NCI-H1105 treated with DMSO at 0.1 percent for 48 hours (cell line): ENCODE data around the gene TMPRSS6.

Source experiments
- DNase-seq: peaks from one replicate; lab custom pipeline; 2025; lab: John Stamatoyannopoulos, UW

The TMPRSS6 gene

DNA sequence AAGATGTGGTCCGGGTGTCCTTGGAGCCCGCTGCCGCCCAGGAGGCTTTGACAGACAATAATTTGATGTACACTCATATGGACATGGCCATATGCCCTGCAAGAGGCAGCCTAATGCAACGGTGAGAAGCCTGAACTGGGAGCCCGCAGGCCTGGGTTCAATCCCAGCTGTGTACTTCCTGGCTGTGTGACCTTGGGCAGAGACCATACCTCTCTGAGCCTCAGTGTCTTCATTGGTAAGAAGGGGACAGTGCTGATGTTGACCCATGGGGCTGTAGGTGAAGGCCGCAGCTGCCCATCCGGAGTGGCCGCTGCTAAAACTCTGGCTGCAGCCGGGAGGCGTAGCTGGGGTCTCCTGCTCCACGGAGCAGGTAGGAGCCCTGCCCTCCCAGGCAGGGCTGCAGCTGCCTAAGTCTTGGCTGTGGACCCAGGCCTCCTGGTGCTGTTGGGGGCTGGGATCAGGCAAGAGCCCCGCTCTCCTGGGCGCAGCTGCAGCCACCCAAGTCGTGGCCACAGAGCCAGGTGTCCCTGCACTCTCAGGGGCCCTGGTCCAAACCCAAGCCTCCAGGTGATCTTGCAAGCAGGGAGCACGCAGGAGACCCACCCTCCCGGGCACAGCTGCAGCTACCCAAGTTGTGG is 31.3 kb upstream of the TMPRSS6 start:
- no peak for DNase-seq

DNA sequence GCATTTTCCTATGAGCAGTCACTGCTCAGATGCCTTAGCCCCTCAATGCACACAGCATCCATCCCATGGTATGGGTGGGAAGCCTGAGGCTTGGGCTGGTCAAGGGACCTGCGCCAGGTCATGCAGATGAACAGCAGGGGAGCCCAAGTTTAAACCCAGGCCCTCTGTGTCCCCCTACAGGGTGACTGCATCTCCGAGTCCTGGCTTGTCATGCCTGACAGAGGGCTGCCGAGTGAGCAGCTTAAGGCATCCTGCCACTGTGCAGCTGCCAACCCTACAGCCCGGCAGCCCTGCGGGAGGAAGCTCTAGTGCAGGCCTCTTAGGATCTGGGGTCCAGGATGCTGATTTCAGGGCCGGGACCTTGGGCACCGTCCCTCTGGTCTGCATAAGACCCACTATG is 30.2 kb upstream of the TMPRSS6 start:
- DNase-seq = no peak

DNA sequence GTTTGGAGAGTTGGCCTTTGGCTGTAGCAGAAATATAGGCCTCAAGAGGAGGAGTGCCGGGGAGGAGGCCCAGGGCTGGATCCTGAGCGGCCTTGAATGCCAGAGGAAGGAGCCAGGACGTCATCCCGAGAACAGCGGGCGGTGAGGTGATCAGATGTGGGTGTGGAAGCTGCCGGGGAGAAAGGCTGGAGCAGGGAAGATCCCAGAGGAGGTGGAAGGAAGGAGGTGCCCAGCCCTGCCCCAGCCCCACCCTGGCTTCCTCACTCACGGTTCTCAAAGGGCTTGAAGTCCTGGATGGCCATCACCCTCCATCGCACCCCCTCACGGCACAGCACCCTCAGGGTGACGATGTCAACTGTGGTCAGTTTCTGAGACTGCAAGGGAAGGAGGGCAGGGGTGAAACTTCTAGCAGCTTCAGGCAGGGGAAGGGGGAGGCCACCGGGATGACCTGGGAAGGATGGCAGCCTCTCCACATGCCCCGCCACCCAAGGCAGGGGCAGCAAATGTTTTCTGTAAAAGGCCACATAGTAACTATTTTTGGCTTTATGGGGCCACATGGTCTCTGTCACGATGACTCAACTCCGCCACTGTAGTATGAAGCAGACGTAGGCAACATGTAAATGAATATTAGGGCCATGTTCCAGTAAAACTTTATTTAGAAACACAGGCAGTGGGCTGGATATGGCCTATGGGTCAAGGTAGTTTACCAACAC is 29.5 kb upstream of the TMPRSS6 start:
- DNase-seq = no peak

DNA sequence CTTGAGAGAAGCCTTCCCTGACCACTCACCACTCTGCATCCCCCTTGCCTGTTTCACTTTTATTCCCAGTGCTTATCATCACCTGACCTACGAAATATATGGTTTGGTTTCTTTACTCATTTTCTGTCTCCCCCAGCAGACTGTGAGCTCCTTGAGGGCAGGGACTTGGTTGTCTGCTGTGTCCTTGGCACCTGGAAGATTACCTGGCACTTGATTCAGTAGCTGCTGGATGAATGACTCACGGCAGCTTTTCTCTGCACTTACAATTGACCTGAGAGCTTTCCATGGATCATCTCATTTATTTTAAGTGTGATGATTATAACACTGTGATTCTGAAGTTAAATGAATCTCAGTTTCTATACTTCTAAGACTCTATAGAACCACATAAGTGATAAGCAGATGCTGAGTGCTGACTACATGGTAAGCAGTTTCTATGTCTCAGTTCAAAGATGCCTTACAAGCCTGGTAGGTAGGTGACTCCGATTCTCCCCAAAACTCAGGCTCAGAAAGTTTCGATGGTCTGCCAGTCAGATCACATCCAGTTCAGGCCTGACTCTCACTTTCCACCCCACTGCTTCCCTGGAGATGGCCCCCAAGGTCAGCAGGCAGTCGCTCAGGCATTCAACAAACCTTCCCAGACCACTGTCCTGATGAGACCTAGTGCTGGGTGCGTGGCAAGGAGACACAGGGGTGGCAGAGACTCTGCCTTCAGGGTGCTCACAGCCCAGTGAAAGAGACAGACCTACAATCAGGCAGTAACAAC is 28.6 kb upstream of the TMPRSS6 start:
- DNase-seq = no peak

DNA sequence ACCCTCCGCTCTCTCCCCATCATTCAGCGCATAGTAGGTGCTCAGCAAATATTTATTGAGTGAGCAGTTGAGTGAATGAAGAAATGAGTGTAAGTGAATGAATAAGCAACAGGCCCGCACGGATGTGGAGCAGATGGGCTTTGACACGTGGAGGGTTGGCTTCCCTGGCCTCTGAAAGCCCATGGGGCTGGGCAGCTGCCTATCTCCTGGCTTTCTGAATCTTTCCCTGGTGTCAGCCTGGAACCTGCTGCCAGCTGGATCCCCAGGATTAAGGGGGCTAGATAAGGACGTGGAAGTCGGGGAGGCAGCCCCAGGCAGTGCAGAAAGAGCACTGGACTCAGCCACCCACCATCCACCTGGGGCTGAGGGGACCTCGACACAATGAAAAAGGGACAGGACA is 27.6 kb upstream of the TMPRSS6 start:
- DNase-seq = no peak

DNA sequence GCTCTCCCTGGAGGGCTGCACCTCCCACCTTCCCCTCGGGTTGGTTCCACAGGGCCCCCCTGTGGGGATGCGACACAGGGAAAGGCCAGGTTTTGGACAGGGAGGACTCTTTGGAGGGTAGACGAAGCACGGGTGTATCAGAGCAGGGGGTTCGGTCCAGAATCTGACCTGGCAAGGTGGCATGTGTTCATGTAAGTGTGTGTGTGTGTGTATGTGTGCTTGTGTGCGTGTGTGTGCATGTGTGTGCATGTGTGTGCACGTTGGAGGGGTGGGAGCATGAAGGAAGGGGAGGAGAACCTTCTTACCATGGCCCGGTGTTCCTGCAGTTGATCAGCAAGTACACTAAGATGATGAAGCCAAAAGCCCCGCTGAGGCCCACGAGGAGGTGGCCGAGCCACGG is 25.5 kb upstream of the TMPRSS6 start:
- no peak for DNase-seq

DNA sequence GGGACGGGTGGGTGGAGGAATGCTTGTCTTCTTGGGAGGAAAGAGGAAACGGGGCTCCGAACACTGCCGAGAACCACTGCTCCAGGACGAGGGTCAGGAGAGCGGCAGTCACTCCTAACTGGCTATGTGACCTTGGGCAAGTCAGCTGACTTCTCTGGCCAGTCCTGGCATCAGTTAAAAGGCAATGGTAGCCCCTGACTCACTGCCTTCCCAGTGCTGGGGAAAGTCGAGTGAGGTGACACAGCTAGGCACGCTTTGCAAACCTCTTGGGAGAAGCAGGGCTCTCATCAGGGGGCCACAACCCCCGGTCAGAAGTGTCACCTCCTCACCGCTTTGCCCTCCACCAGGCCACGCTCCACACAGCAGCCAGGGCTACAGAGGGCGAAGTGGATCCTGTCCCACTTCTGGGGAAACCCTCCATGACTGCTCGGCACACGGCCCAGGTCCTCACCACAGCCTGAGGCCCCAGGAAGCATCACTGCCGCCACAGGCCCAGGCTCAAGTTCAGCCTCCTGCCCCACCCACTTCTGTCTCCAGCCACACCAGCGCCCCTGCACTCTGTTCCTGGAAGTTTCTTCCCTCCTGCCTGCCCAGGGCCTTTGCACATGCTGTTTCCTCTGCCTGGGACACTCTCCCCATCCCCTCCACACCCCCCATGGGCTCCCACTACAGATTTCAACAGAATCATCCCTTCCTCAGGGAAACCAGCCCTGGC is 23.9 kb upstream of the TMPRSS6 start:
- DNase-seq = no peak

DNA sequence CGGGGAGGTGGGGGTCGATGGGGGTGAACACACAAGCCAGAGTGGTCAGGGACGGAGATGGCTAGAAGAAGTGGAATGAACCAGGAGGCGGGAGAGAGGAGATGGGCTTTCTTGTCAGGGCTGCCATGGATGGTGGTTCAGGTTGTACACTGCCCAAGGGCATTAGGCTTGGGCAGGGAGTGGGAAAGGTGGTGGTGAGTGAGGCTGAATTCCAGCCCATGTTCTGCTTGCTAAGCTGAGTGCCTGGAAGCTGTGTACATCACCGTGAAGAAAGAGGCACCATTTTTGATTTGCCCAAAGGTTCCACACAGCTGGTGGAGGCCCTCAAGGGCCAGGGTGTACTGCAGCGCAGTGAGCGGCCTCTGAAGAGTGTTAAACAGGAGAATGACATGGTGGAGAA is 23.3 kb upstream of the TMPRSS6 start:
- no peak for DNase-seq

DNA sequence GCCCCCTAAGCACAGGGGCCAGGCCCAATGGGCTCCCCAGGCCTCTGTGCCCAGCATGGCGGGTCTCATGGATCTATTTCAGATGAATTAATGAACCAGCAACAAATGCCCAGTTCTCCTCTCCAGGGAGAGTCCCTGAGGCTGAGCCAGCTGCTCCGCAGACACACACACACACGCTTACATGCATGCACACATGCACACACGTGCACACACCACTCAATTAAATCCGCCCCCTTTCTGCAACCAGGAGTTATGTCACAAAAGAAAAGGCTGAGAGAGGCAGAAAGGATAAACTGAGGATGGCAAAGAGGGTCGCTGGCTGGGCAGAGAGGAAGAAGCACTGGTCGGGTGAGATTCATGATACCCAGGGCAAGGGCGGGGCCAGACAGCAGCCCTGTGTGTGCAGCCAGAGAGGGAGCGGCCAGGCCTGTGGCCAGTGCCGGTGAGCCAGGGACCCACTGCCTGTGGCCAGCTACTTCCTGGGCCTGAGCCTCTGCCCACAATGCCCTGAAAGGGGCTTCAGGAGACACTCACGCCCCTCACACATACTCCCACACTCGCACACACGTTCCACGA is 20.4 kb upstream of the TMPRSS6 start:
- DNase-seq = no peak

DNA sequence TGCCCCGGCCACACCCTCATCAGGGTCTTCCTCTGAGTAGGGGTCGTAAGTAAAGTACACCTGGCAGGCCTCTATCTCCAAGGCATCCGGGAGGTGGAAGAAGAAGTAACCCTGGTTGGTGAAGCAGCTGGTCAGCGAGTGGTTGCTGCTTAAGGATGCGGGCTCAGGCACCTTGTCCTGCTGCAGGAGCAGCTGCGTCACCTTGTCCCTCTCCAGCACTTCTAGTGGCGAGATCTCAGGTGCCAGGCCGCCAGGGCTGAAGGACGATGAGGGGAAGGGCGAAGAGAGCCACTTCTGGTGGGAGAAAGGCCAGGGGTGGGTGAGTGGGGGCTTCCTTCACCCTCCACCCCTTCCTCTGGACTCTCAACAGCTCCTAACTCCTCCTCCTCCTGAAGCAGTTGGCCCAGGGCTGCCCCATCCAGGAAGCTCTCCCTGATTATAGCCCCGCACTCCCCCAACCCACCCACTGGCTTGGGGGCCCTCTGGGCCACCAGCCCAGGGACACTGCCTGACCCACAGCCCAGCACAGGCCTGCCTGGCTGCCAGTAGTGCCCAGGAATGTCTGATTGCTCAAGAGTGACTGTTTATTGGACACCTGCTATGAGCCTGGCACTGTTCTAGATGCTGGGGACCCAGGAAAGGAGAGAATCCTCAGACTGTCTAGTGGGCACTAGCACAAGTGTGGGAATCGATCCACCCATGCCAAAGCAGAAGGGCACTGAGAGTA is 19.2 kb upstream of the TMPRSS6 start:
- DNase-seq = no peak

DNA sequence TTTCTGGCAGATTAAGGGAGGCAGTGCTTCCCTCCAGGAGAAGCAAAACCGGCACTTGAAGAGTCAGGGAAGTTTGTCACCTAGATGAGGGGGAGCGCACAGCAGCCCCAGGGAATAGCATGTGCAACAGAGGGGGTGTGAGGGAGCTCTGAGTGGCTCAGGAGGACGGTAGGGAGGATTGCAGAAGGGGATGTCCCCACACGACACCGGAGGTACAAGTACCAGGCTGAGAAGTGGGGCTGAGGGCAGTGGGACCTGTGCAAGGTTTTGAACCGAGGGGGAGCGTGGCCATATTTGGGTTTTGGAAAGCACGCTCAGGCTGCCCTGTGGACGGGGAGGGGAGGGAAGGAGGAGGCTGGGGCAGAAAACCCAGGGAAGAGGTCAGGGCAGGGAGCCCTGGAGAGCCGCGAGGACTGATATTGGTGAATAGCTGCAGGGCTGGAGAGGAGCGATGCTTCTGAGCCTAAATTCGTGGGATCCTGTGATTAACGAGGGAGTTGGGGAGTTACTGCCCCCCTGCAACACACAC is 17.9 kb upstream of the TMPRSS6 start:
- no peak for DNase-seq

DNA sequence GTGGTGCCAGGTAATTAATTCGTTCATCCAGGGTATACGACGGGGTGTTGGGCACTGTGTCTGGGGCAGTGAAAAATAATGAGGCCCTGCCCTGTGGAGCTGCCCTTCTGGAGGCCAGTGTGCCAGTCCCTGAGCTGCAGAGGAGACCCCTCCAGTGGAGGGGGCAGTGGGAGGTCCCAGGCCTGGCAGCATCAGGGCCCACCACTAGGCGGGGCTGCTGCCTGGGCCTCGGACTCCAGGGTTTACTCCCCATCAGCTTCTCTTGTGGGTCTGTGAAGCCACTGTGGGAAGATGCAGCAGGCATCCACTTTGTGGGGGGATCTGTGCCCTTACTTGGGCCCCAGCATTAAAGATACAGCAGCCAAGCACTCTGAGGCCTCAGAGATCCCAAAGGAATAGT is 17.4 kb upstream of the TMPRSS6 start:
- DNase-seq = no peak

DNA sequence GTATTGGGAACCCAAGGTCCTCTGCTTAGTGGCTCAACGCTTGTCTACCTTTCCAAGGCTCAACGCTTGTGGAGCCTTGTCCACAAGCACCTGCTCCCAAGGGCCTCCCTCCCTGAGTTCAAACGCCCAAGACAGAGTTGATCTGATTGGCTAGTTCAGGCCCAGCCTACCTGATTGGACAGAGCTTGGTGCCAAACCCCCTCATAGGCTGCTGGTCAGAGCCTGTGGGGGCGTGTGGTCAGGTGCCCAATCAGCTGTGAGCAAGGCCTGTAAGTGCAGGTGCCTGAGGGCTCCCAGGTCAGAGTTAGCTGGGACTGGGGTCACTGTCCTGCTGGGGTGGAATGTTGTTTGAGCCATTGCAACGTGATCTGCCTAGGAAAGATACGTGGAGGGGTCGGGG is 16.9 kb upstream of the TMPRSS6 start:
- no peak for DNase-seq

DNA sequence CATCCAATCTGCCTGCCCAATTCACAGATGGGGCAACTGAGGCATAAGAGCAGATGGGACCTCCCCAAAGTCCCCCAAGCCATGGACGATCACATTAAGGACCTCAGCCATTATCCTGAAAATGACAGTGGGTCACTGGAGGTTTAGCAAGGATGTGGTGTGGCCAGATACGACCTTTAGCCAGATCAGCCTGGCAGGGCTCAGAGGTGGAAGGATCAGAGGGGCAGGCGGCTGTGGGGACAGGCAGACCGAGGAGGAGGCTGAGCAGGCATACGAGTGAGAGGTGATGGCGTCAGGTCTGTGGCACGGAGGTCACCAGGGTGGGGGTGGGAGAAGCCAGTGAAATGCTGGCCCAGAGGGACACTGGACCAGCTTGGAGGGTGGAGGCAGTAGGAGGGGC is 14.1 kb upstream of the TMPRSS6 start:
- no peak for DNase-seq

DNA sequence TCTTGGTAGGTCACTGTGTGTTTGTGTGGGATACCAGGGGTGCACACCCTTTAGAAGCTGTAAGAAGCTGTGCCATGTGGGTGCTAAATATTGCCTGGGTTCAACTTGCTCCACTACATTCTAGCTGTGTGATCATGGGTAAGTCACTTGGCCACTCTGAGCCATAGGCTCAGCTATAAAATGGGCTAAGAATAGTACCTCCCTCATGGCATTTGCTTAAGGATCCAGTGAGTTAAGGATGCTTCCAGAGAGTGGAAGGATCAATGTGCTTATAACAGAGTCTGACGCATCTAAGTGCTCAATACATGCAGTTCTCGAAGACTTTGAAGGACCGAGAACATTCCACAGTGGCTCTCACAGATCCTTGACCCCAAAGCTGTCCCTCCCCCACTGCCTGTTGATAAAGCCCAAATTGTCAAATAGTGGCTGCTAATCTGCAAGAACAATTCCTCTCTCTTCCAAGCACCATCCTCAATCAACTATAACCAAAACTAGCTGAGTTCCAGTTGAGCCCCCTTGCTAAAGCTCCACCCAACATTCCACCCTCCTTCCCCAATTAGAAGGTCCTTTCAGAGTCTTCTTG is 13.2 kb upstream of the TMPRSS6 start:
- DNase-seq = no peak

DNA sequence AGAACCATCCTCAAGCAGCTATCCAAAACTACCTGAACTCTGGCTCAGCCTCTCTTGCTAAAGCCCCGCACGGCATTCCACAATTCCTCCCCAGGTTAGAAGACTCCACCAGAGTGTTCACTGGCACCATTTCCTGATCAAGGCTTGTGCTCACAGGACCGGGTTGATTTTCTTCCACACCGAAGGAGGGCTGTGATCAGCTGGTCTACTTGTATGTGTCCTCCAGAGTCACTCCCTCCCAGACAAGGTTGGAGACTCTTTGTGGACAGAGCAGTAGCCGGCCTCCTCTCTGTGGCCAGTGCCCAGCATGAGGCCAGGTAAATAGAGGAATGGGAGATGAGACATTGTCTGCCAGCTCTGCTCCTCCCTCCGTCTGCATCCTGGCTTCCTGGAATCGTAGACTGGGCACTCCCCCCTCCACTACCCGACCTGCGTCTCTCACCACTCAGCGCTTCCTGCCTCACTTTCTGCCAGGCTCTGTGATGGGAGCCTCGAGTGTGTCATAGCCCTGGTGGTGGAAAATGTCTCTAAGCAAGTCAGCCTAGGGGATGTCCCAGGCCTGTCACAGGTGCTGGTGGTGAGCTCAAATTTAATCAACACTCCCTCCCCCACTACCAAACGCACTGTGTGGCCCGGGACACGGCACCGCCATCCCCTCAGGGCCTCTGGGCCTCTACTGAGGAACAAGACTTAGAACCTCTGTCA is 12.5 kb upstream of the TMPRSS6 start:
- DNase-seq = no peak

DNA sequence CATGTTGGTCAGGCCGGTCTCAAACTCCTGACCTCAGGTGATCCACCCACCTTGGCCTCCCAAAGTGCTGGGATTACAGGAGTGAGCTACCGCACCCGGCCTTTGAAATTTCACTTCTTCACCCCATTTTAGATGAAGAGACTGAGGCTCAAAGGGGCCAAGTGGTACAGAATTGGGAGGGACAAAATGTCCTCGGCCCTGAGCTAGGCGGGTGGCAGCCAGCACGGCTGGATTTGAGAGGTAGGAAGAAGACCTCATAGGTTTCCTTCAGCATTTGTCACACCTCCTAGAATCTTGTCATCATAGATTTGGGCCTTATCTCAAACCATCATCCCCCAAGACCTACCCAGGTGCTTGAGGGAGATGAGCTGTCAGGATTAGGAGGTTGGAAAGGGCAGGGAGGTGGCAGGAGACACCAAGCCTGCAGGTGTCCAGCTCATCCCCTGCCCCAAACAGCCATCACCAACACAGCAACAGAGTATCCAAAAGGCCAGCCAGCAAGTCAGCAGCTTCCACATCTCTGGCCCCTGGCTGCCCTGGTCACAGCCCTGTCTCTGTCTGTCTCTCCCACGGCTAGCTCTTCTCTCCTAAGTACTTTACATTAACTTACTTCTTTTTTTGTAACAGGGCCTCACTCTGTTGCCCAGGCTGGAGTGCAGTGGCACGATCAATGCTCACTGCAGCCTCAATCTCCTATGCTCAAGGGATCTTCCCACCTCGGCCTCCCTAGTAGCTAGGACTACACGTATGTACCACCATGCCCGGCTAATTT is 11.2 kb upstream of the TMPRSS6 start:
- DNase-seq = no peak

DNA sequence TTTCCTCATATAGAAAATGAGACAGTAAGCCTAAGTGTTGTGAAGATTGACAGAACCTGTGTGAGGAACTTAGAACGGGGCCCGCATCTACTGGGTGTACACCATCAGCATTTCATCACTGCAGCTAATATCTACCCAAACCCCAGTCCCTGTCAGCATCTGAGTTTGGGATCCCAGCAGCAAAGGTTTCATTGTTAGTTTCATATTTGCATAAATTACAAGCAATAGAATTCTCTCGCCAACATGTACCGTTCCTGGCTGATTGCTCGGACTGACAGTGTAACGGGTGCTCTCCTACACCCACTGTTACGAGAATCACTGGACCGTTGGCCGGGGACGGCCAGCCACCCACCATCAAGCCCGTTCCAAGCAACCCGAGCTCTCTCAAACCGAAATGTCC is 10.4 kb upstream of the TMPRSS6 start:
- DNase-seq = no peak

DNA sequence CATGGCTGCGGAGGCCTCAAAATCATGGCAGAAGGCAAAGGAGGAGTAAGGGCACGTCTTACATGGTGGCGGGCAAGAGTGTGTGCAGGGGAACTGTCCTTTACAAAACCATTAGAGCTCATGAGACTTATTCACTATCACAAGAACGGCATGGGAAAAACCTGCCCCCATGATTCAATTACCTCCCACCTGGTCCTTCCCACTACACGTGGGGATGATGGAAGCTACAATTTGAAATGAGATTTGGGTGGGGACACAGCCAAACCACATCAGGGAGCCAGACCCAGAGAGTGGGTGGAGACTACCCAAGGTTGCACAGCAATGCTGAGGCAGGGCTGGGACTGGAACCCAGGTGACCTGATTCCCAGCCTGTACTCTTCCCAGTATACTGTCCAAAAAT is 8.6 kb upstream of the TMPRSS6 start:
- DNase-seq = no peak

DNA sequence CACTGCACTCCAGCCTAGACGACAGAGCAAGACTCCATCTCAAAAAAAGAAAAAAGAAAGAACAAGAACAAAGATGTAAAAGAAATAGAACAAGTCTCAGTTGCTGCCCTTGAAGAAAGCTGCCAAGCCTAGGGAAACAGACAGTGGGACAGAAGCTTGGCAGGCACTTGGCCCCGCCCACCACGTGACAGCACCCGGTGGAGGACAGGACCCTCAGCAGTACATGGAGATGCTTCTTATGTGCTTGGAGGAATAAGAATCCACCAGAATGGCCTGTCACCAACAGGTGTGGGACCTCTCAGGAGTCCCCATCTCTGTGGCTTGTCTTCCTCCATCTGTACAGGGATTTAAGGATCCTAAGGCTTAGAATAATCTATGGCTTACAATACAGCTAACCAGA is 7.6 kb upstream of the TMPRSS6 start:
- DNase-seq = no peak
